Erythroblast (primary cell): ENCODE data around the gene ABR.

Experiments used
- GATA1 ChIP-seq: IDR thresholded peaks from 2 replicates; pipeline ENCODE4 v1.6.1; 2011; ENCODE audit warnings: low read depth, mild to moderate bottlenecking, control low read depth, low read length, moderate library complexity
- POLR2A ChIP-seq: IDR thresholded peaks from 2 replicates; pipeline ENCODE4 v1.6.1; 2011; ENCODE audit warnings: mild to moderate bottlenecking, low read length

DNA sequence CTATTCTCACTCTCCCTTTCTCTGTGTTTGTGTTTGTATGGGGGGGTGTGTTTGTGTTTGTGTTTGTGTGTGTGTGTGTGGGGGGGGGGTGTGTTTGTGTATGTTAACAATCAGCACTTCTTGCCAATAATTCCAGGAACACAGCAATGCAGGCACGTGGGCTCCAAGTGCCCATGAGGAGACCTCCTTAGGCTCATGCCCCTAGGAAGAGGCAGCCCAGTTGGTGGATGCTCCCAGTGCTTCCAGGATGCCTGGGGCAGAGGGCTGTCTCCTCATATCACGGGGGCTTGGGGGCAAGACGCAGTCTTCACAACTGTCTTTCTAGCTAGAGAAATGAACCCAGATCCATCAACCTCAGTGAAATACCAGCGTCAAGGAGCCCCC, 9.9 kb downstream of the ABR start:
- TF ChIP-seq POLR2A: no peak
- no peak for TF ChIP-seq GATA1
